ENCODE results near the gene MAFB. TPM values are rescaled to one million over a fixed set of nuclear protein-coding genes. Genes with fewer than 3 reads are reported as not detected.

MAFB gene
- total RNA-seq, 1 donor from 2014 or later = 20.6 TPM

DNA sequence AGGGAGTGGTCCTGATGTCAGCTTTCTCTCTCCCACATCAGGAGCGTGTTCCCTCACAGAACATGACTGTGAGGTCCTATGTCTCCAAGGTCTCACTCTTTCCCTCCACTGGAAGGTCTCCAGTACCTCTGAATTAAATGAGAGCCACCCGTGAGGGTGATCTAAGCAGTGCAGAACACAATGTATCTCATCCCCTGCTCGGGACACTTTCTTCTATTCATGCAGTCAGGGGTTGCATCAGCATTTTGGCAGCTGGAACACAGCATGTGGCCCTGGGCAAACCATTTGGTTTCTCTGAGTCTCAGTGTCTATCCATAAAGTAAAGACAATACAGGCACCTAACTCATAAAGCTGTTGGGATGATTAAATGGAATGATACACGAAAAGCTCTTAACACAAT, 34.2 kb downstream of the MAFB start:
- no peak for DNase-seq

DNA sequence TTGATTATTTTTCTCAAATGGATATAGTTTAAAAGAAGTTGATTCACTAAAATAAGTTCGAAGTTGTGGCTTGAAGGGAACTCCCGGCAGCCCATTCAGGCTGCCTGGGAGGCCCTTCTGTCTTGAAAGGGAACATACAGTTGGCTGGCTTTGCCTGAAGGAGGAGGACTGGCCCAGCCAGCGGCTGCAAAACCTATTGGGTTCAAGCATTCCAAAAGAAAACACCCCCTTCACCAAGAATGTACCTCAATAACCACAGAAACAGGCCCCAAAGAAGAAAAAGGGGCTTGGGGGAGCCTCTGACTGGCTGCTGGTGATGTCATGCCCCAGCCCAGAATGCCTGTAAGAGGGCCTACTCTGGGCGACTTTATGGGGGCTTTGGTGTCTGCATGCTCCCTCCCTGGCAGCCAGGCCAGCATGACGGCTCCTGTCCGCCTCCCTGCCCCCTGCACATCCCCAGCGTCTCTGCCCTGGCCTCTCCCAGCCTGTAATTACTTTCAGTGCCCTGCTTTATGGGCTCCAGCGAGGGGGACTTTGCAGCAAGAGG, 36.5 kb downstream of the MAFB start:
- no peak for DNase-seq

GRCh38 chr20:40651151-40651550, 37.9 kb downstream of the MAFB start:
- no peak for DNase-seq

GRCh38 chr20:40650707-40651106, 38.3 kb downstream of the MAFB start:
- no peak for DNase-seq

DNA sequence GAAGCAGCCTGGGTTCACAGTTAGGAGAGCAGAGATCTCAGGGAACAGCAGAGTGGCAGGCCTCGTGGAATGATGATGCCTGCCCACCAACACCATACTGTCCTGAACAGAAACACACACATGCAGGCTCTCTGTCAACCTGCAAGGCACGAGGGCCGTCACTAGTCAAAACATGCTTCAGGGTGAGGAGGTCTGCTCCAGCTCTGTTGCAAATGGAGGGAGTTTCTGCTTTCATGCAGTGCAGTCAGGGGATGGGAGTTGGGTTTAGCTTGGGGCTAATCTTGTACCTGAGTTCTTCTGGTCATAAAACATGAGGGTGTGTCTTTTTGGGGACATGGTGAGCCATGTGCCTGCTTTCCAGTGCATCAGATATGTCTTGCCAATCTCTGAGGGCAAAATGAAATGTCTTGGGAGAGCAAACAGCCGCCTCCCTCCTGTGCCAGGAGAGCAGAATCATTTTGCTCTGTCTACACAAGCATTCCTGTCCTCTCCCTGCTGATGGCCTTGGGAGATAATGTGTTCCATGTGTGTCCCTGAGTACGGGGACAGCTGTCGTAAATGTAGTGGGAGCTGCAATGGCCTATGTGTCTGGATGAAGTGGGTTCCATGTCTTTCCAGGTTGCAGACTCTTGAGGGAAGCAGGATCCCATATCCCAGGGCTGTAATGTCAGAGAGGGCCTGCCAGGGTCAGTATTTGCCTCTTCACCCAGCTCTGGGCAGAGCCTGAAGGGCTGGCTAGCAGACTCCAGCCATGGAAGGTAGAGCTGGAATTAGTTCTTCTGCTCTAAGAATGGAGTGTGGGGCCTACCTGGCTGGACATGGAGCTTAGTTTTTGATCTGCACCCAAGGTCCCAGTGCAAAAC, 40.6 kb downstream of the MAFB start:
- DNase-seq = no peak

- DNase-seq = no peak
Observed at GRCh38 chr20:40646813-40647212, 42.2 kb downstream of the MAFB start.

DNA sequence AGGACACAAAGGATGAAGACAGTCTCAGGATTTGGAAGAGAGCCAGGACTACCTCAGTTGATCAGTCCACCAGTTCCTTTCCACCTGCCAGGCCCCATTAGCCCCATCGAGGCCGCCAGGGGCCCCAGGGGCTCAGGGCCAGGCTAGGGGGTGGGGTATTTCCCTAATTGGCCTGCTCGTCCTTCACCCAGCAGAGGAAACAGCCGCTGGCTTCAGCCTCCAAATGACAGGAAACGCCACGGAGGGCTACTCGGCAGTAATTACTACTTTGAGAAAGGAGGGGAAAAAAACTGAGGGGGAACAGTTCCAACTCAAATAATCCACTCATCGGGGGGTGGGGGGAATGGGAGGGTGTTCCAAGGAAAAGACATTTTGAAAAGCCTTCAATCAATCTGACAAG, 42.7 kb downstream of the MAFB start:
- no peak for DNase-seq

DNA sequence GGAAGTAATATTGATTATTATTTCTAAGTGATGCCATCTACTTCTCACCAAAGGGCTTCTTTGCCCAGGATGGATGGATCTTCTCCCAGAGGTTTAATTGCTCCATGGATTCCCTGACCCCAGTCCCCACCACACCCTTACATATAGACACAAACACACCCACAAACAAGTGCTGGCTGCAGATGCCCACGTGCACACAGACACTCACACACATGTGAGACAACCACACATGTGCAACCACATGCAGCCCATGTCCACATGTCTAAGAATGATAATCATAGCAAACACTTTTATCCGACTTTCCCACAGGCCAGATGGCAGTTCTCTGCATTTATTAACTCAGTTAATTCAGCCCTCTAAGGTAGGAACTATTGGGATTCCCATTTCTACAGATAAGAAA, 44.2 kb downstream of the MAFB start:
- no peak for DNase-seq

DNA sequence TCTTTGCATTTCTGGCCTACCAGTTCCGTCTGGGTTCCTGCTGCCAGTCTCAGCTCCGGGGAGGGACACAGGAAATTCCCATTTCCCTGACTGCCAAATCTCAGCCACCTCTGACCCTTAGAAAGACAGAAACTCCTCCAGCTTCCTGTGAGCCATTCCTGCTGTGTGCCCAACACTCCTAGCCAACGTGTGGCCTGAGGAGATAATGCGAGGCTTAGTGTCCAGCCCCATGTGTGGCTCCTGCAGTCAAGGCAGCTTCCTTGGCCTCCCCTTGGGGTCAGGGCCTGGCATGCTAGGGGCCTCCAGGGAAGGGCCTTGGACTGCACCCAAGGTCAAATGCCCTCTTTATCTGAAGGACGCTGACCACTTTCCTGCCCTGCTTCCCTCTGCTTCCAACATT, 45.1 kb downstream of the MAFB start:
- no peak for DNase-seq

DNA sequence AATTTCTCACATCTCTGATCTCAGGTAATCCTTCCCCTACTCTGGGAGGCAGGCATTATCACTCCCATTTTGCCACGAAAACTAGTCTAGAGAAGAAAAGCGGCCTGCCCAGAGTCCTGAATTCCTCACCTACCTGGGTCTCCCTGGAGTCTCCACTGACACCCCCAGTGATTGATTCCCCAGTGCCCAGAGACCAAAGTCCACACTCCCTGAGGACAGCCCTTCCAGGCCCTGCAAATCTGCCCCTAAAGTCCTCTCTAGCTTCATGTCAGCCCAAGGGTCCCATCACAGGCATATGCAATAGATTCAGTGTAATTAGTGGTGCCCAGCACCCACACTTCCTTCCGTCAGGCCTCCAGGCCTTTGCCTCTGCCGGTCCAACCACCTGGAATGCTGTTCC, 47.2 kb downstream of the MAFB start:
- no peak for DNase-seq

DNA sequence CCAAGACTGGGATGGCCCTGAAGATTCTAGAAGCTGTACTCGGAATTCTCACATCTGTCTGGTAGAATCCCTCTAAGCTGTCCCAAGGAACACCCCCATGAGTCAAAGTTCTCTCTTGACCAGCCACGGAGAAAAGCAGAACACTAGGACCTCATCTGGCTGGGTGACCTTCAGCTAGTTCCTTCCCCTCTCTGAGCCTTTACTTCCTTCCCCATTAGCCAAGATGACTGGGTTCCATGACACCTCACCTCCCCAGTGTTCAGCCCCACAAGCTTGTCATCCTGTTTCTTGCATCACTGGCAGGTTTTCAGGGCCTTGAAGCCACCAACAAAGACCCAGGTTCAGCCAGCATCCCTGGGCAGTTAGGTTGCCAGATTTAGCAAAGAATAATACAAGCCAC, 47.8 kb downstream of the MAFB start:
- no peak for DNase-seq

DNA sequence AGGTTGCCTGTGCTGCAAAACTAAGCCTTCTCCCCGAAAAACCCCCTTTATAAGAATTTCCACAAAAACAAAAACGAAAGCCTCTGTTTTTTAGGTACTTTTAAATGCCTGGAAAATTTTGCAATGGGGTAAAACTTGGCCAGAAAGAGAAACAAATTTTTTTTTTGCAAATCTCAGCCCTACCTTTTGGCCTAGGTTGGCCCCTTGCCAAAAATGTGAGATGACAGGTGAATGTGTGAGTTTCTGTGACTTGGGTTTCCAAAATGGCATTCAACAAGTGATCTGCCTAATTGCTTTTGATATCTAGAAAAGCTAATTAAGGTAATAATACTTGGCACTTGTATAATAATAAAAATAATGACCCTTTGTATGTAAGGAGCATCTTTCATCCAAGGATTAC, 48.4 kb downstream of the MAFB start:
- no peak for DNase-seq

DNA sequence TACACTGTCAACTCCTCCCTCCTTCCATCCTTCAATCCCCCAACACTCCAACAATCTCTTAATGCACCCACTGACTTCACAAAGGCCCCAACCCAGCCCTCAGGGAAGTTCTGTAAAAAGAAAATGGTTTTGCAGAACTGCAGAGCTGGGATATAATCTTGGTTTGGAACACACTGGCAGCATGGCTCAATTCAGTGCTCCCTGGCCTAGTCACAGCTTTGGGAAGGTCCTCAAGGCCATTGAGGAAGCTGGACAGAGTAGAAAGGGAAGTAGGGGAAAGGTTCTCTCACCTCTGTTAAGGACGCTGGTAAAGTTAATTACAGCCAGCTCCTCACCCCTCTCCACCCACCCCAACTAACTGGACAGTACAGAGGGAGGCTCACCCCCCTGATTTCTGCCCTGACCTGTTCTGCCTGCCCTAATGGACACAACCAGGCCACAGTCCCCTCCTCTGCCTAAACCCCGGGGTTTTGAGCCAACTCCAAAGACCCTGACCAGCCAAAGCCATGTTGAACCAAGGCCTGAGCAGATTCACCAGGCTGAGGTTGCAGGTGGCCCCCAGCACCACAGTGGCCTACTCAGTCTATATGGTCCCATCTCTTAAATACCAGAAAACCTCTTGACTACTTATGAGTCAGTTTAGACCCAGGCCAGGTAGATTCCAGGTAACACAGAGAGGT, 49.2 kb downstream of the MAFB start:
- DNase-seq = no peak

DNA sequence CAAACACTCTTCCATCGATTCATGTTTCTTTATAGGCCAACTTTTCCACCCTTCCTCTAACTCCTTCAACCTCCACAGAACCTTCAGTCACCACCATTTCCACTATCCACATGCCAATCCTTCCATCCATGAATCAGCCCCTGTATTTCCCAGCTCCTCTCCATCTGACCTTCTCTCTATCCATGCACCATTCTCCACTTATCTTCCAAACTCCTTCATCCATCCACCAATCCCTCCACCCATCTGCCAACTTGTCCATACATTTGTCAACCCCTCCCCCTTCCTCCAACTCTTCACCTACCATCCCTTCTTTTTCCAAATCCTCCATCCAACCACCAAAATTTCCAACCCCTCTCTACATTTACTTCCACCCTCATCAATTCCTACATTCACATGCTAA, 49.9 kb downstream of the MAFB start:
- DNase-seq = no peak

DNA sequence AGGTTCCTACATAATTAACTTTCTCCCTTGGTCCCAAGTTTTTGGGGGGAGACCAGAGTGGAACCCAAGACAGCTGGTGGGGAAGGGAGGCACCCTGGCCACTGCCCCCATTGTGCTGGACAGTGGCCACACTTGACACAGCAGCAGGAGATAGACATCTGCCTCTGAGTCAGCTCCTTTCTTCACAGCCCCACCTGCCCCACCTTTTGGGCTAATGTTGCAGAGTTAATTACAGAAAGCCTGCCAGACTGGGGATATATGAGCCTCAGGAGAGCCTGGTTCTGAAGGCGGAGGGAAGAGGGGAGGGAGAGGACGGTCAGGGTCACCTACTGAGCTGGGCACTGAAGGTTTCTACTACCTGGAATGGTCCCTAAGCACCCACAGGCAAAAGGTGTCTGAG, 50.6 kb downstream of the MAFB start:
- DNase-seq = no peak

- no peak for DNase-seq
Observed at GRCh38 chr20:40637176-40637575, 51.9 kb downstream of the MAFB start.

DNA sequence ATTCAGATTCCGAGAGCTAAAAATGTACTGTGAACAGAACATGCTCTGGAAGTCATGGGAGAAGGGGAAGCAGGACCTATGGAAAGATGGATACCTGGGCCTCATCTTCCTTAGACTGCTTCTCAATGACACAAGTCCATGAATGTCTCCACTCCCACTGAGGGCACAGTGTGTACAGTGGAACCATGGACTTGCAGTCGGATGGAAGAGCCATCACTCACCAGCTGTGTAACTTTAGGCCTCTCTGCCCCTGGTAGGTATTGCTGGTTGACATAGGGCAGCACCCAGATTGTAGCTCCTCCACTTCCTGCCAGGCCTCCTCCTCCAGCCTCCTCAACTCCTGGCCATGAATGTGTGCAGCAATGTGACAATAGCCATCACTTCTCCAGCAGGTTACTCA, 52.5 kb downstream of the MAFB start:
- DNase-seq = no peak

- no peak for DNase-seq
Observed at GRCh38 chr20:40635971-40636370, 53.1 kb downstream of the MAFB start.
